Gastrocnemius medialis (tissue), 4 donors: ENCODE data around the gene SFXN1. TPM values are rescaled to one million over a fixed set of nuclear protein-coding genes. Genes with fewer than 3 reads are reported as not detected.

Experiments
- ATAC-seq, 2 donors: fragments of 150-250 bp; one replicate each; pipeline ENCODE4 v1.9.1; 2016
- DNase-seq, 2 donors: peaks; one replicate each; pipeline ENCODE4 v3.0.0-alpha.2; 2019
- H3K27ac ChIP-seq, 4 donors: fragments of 200-600 bp; sonication (generic); 1 replicate in 1 of 4; 2 replicates in 3 of 4; pipeline ENCODE4 v1.5.1; 2016 to 2018; ENCODE audit warnings: mild to moderate bottlenecking in 2 of 4, moderate library complexity in 1 of 4
- H3K27me3 ChIP-seq, 3 donors: fragments of 200-600 bp; sonication (generic) in 2 of 3; 1 replicate in 1 of 3; 2 replicates in 2 of 3; pipeline versions ENCODE4 v1.5.1 to v1.6.0; 2016 to 2019; ENCODE audit warnings: mild to moderate bottlenecking in 1 of 3, moderate library complexity in 1 of 3
- H3K36me3 ChIP-seq, 2 donors: fragments of 200-600 bp; sonication (generic) in 1 of 2; one replicate each; pipeline ENCODE4 v1.5.1; 2017 to 2018
- H3K4me1 ChIP-seq, 2 donors: fragments of 200-600 bp; sonication (generic) in 1 of 2; one replicate each; pipeline ENCODE4 v1.5.1; 2016 to 2017; ENCODE audit warnings: mild to moderate bottlenecking in 2 of 2
- H3K4me3 ChIP-seq, 4 donors: fragments of 200-600 bp; sonication (generic) in 3 of 4; 1 replicate in 1 of 4; 2 replicates in 3 of 4; pipeline ENCODE4 v1.5.1; 2016 to 2019; ENCODE audit warnings: mild to moderate bottlenecking in 2 of 4
- H3K9me3 ChIP-seq, 3 donors: fragments of 200-600 bp; sonication (generic) in 2 of 3; 1 replicate in 1 of 3; 2 replicates in 2 of 3; pipeline ENCODE4 v1.5.1; 2016 to 2019
- POLR2A ChIP-seq, 2 donors: fragments of 450-650 bp; IDR thresholded peaks; one replicate each; pipeline ENCODE4 v1.6.1; 2017; ENCODE audit warnings: antibody characterized with exemption in 2 of 2, mild to moderate bottlenecking in 2 of 2, moderate library complexity in 2 of 2
- in situ Hi-C, 4 donors: fragments of 200-750 bp; cut with MboI; loops; one replicate each; pipeline versions ENCODE4 v1.15.0 to v1.8.0; 2017; ENCODE audit warnings: low sequenced_read_pairs in 4 of 4
- intact Hi-C: fragments of 100-400 bp; cut with DNase I; formaldehyde crosslinking; loops from one replicate; pipeline ENCODE4 v1.15.1; 2023; ENCODE audit warnings: low total_unique reads
- total RNA-seq, 4 donors: library from RNA; depleted of rRNA; stranded (reverse); fragments of >200 nt; gene quantifications; one replicate each; pipeline versions ENCODE4 v1.1.0 to v1.2.3, GENCODE V29; 2016
- TF ChIP-seq, protein P1 (sequence below), 5 experiments: fragments of 450-650 bp in 3 of 5; fragments of 200-600 bp in 2 of 5; sonication (generic) in 2 of 5; IDR thresholded peaks in 4 of 5; conservative IDR thresholded peaks in 1 of 5; 1 replicate in 4 of 5; 2 replicates in 1 of 5; pipeline ENCODE4 v1.5.1; 2016 to 2019; ENCODE audit warnings: antibody characterized with exemption in 5 of 5, mild to moderate bottlenecking in 3 of 5, moderate library complexity in 3 of 5

SFXN1 gene
- total RNA-seq, 4 donors from 2014 or later = 5.8 to 16.7 (median 13.1) TPM

DNA sequence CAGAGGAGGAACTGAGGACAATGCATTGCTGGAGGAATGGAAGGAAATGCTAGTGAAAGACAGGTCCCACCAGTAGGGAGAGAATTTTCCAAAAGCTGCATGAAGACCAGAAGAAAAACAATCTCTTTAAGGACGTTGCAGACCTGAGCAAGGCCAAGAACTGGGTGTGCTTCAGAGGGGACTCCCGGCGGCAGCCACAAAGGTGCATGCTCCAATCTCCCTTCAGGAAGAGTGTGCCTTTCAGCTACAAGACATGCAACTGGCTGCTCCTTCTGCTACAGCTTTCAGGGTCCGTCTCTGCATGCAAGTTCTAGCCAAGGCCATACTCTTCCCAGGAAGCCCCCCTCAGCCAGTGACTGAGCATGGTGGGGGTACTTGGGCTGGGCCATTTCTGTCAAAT, 62.9 kb downstream of the SFXN1 start:
- Histone ChIP-seq H3K4me3 (no peak overlapping the region), H3K36me3 (no peaks in the 10 kb centered on the region), H3K27ac (no peak overlapping the region), H3K27me3 (peaks cover 0 to under 1% (median 0%) of the 10 kb centered on the region in 3 donors), H3K9me3 (no peaks in the 10 kb centered on the region), H3K4me1 (no peaks in the 10 kb centered on the region)
- DNase-seq (no peak), ATAC-seq (no peak)
- no peak for TF ChIP-seq POLR2A (IDR thresholded peaks at IDR 0.05)
- TF ChIP-seq, protein P1, sequence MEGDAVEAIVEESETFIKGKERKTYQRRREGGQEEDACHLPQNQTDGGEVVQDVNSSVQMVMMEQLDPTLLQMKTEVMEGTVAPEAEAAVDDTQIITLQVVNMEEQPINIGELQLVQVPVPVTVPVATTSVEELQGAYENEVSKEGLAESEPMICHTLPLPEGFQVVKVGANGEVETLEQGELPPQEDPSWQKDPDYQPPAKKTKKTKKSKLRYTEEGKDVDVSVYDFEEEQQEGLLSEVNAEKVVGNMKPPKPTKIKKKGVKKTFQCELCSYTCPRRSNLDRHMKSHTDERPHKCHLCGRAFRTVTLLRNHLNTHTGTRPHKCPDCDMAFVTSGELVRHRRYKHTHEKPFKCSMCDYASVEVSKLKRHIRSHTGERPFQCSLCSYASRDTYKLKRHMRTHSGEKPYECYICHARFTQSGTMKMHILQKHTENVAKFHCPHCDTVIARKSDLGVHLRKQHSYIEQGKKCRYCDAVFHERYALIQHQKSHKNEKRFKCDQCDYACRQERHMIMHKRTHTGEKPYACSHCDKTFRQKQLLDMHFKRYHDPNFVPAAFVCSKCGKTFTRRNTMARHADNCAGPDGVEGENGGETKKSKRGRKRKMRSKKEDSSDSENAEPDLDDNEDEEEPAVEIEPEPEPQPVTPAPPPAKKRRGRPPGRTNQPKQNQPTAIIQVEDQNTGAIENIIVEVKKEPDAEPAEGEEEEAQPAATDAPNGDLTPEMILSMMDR (IDR thresholded peaks at IDR 0.05 in 4 of 5, conservative IDR thresholded peaks at IDR 0.05 in 1 of 5) = no peak
- in situ Hi-C loops = no loop called here
- intact Hi-C loops = no loop called here

DNA sequence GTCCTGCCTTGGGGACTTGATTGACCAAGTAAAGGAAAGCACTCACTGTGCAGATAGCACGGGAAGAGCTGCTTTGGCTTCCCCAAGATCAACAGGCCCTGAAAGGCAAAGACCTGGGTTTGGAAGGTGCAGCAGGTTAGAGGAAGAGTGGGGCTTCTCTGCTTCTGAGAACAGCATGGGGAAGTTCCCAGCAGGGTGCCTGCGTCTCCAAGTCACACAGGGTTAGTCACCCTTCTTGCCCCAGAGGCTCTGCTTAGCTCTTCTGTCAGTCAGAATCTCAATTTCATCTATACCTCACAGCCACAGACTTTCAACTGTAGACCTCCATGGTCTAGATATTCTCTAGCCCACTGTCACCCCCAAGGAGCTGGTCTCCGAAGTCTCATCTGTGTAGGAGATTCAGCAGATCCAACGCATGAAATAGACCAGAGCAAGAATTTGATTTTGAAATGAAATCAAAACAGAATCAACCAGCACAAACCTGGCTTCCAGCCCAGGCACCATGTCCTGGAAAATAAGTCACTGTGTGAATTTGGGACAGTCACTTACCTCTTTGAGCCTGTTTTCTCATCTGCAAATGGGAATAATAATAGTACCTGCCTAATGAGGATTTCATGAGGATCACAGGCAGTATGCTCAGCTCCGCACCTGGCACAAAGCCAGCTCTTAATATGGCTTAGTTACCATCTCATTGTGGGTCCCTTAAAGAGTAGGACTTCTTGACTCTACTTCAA, 64.0 kb downstream of the SFXN1 start:
- DNase-seq (no peak), ATAC-seq (no peak)
- intact Hi-C loops (no loop called here), in situ Hi-C loops (no loop called here)
- H3K27me3 ChIP-seq = peaks cover 0 to 4% (median 0%) of the 10 kb centered on the region in 3 donors
- H3K36me3 ChIP-seq = no peaks in the 10 kb centered on the region
- H3K4me1 ChIP-seq = no peaks in the 10 kb centered on the region
- H3K9me3 ChIP-seq = no peaks in the 10 kb centered on the region
- H3K4me3 ChIP-seq = no peak overlapping the region
- TF ChIP-seq POLR2A (IDR thresholded peaks at IDR 0.05) = no peak
- TF ChIP-seq, protein P1 (IDR thresholded peaks at IDR 0.05 in 4 of 5, conservative IDR thresholded peaks at IDR 0.05 in 1 of 5) = no peak
- H3K27ac ChIP-seq = no peak overlapping the region

DNA sequence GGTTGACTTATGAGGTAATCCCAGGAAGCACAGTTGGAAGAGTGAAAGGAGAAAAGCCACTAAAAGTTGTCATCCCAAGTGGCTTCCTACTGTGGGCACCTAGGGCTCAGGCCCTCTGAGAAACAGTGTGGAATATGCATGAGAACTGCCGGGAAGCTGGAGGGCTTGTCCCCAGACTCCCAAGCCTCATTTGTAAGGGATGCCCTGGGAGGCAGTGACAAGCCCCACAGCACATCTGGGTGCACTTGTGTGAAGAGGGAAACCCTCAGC, 64.5 kb downstream of the SFXN1 start:
- Histone ChIP-seq H3K36me3 (no peaks in the 10 kb centered on the region), H3K27ac (no peak overlapping the region), H3K9me3 (no peaks in the 10 kb centered on the region), H3K4me1 (no peaks in the 10 kb centered on the region), H3K27me3 (peaks cover 0 to 8% (median 0%) of the 10 kb centered on the region in 3 donors), H3K4me3 (no peak overlapping the region)
- in situ Hi-C loops = no loop called here
- DNase-seq (no peak), ATAC-seq (no peak)
- TF ChIP-seq, protein P1 (IDR thresholded peaks at IDR 0.05 in 4 of 5, conservative IDR thresholded peaks at IDR 0.05 in 1 of 5) = no peak
- TF ChIP-seq POLR2A (IDR thresholded peaks at IDR 0.05) = no peak
- intact Hi-C loops = no loop called here

DNA sequence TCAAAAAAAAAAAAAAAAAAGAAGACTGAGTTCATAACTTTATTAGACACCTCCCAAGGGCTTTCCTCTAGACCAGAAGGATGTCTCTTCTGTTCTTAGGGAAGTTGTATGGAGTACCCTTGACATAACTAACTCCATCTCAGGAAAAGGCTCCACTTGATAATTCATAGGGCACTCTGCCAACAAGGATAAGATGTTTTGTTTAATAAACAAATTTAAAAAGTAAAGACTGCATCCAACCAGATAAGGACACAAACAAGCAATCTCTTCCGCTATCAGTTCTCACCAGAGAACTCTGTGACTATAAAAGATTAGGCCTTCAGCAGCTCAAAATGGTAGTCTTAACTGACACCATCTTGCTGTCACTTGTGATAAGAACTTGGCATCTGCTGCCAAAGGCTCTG, 65.8 kb downstream of the SFXN1 start:
- Histone ChIP-seq H3K27ac (no peak overlapping the region), H3K4me3 (no peak overlapping the region), H3K36me3 (no peaks in the 10 kb centered on the region), H3K27me3 (peaks cover 0 to 16% (median 3%) of the 10 kb centered on the region in 3 donors), H3K4me1 (no peaks in the 10 kb centered on the region), H3K9me3 (no peaks in the 10 kb centered on the region)
- in situ Hi-C loops = no loop called here
- intact Hi-C loops = no loop called here
- no peak for DNase-seq
- no peak for TF ChIP-seq POLR2A (IDR thresholded peaks at IDR 0.05)
- TF ChIP-seq, protein P1 (IDR thresholded peaks at IDR 0.05 in 4 of 5, conservative IDR thresholded peaks at IDR 0.05 in 1 of 5) = no peak
- ATAC-seq = no peak

DNA sequence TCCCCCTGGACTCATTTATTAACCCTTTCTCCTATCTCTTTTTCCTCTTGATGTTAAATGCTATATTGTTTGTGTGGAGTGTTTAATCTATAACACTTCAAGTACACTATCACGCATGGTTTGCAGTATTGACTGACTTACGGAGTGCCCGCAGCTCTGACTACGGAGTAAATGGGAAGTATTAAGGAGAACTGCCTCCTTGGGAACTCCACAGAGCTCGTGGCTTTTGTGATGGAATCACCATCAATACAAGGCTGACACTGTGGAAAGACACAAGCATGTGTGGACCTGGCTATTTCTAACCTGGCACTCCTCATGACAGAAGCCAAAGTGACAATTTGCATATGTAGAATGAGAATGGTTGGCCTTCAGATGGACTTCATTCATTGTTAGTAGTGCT, 66.2 kb downstream of the SFXN1 start:
- TF ChIP-seq POLR2A (IDR thresholded peaks at IDR 0.05) = no peak
- TF ChIP-seq, protein P1 (IDR thresholded peaks at IDR 0.05 in 4 of 5, conservative IDR thresholded peaks at IDR 0.05 in 1 of 5) = no peak
- no peaks in the 10 kb centered on the region for H3K4me1 ChIP-seq
- no peaks in the 10 kb centered on the region for H3K36me3 ChIP-seq
- H3K4me3 ChIP-seq = no peak overlapping the region
- in situ Hi-C loops (no loop called here), intact Hi-C loops (no loop called here)
- ATAC-seq (no peak), DNase-seq (no peak)
- H3K27me3 ChIP-seq = peaks cover 0 to 20% (median 6%) of the 10 kb centered on the region in 3 donors
- no peaks in the 10 kb centered on the region for H3K9me3 ChIP-seq
- H3K27ac ChIP-seq = no peak overlapping the region
